Effector memory CD4-positive, alpha-beta T cell (primary cell): Measurements from ENCODE around the gene OLIG2.

Experiments used
- DNase-seq, 3 donors: peaks; one replicate each; pipeline ENCODE4 v3.0.0-alpha.2; 2020
- H3K27ac ChIP-seq: 2 replicates; pipeline ENCODE4 v1.7.0; 2013; ENCODE audit warnings: mild to moderate bottlenecking, low read length, moderate library complexity; ENCODE audit not compliant: insufficient read depth, poor library complexity, severe bottlenecking
- H3K27me3 ChIP-seq: replicated peaks from 2 replicates; pipeline ENCODE4 v1.7.0; 2013; ENCODE audit warnings: mild to moderate bottlenecking, low read length; ENCODE audit not compliant: insufficient read depth, control insufficient read depth, poor library complexity, severe bottlenecking
- H3K36me3 ChIP-seq: 2 replicates; pipeline ENCODE4 v1.7.0; 2013; ENCODE audit warnings: mild to moderate bottlenecking, low read length, moderate library complexity; ENCODE audit not compliant: control insufficient read depth, insufficient read depth
- H3K4me1 ChIP-seq: 2 replicates; pipeline ENCODE4 v1.7.0; 2013; ENCODE audit warnings: low read length, mild to moderate bottlenecking; ENCODE audit not compliant: control insufficient read depth, insufficient read depth, poor library complexity, severe bottlenecking
- H3K4me3 ChIP-seq: 2 replicates; pipeline ENCODE4 v1.7.0; 2013; ENCODE audit warnings: low read length, low read depth, mild to moderate bottlenecking; ENCODE audit not compliant: insufficient read depth, poor library complexity, severe bottlenecking
- H3K9me3 ChIP-seq: 2 replicates; pipeline ENCODE4 v1.7.0; 2013; ENCODE audit warnings: mild to moderate bottlenecking, low read length, moderate library complexity; ENCODE audit not compliant: control insufficient read depth

OLIG2 gene

DNA sequence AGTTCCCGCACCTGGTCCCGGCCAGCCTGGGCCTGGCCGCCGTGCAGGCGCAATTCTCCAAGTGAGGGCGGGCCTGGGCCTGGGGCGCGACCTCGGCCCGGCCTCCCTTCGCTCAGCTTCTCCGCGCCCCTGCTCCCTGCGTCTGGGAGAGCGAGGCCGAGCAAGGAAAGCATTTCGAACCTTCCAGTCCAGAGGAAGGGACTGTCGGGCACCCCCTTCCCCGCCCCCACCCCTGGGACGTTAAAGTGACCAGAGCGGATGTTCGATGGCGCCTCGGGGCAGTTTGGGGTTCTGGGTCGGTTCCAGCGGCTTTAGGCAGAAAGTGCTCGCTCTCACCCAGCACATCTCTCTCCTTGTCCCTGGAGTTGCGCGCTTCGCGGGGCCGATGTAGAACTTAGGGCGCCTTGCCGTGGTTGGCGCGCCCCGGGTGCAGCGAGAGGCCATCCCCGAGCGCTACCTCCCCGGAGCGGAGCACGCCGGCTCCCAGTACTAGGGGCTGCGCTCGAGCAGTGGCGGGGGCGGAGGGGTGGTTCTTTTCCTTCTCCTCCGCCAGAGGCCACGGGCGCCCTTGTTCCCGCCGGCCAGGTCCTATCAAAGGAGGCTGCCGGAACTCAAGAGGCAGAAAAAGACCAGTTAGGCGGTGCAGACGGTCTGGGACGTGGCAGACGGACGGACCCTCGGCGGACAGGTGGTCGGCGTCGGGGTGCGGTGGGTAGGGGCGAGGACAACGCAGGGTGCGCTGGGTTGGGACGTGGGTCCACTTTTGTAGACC is 45.4 kb downstream of the OLIG2 start:
- H3K4me3 ChIP-seq = peak overlapping the region; percentile 52
- no peak for DNase-seq
- no peaks in the 10 kb centered on the region for H3K9me3 ChIP-seq
- peaks cover 39% of the 10 kb centered on the region for H3K27me3 ChIP-seq
- H3K4me1 ChIP-seq = peaks cover 18% of the 10 kb centered on the region
- H3K36me3 ChIP-seq = no peaks in the 10 kb centered on the region
- H3K27ac ChIP-seq = no peak overlapping the region

DNA sequence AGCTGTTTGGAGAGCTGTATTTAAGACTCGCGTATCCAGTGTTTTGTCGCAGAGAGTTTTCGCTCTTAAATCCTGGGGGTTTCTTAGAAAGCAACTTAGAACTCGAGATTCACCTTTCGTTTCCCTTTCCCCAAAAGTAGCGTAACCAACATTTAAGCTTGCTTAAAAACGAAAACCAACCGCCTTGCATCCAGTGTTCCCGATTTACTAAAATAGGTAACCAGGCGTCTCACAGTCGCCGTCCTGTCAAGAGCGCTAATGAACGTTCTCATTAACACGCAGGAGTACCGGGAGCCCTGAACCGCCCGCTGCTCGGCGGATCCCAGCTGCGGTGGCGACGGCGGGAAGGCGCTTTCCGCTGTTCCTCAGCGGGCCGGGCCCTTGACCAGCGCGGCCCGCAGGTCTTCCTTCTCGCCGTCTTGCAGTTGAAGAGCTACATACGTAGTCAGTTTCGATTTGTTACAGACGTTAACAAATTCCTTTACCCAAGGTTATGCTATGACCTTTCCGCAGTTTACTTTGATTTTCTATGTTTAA is 46.1 kb downstream of the OLIG2 start:
- H3K36me3 ChIP-seq = no peaks in the 10 kb centered on the region
- H3K9me3 ChIP-seq = no peaks in the 10 kb centered on the region
- H3K4me3 ChIP-seq = peak overlapping the region; percentile 52
- no peak for DNase-seq
- peaks cover 18% of the 10 kb centered on the region for H3K4me1 ChIP-seq
- H3K27me3 ChIP-seq = peaks cover 39% of the 10 kb centered on the region
- no peak overlapping the region for H3K27ac ChIP-seq

DNA sequence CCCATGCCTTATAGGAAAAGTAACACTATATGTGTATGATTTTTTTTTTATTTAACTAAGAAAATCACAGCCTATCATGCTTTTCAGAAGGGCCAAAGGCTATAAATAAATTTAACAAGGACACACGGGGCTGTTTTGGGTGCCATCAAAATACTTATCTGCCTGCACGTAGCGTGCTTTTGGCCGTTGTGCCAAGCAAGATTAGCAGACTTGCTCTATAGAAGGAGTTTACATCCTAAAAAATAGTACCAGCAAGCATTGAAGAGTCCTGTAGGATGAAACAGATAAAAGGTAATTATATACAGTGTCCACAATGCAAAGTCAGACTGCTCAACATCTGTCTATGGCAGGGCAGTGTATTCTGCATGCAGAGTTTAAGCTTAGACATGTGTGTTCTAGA is 47.9 kb downstream of the OLIG2 start:
- Histone ChIP-seq H3K36me3 (no peaks in the 10 kb centered on the region), H3K27ac (no peak overlapping the region), H3K4me1 (peaks cover 18% of the 10 kb centered on the region), H3K4me3 (no peak overlapping the region), H3K27me3 (peaks cover 33% of the 10 kb centered on the region), H3K9me3 (no peaks in the 10 kb centered on the region)
- no peak for DNase-seq

DNA sequence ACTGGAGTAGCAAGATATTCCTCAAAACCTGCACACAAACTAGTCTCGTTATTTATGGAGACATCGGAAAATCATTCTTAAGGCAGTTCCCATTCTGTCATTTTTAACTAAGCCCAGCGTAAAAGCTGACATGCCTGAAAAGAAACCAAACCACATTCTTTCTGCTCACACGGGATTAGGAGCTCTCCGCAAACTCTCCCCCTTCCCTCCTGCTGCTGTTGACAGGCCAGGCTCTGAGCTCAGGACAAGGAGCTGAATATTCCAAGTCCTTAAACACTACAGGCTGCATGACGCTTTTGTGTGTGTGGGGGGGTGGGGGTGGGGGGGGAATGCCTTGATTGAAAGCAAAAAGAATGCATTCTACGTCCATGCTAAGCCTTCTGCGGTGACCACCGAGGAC is 49.4 kb downstream of the OLIG2 start:
- peaks cover 12% of the 10 kb centered on the region for H3K4me1 ChIP-seq
- DNase-seq = no peak
- H3K9me3 ChIP-seq = no peaks in the 10 kb centered on the region
- H3K27me3 ChIP-seq = peaks cover 22% of the 10 kb centered on the region
- H3K4me3 ChIP-seq = no peak overlapping the region
- no peak overlapping the region for H3K27ac ChIP-seq
- no peaks in the 10 kb centered on the region for H3K36me3 ChIP-seq

DNA sequence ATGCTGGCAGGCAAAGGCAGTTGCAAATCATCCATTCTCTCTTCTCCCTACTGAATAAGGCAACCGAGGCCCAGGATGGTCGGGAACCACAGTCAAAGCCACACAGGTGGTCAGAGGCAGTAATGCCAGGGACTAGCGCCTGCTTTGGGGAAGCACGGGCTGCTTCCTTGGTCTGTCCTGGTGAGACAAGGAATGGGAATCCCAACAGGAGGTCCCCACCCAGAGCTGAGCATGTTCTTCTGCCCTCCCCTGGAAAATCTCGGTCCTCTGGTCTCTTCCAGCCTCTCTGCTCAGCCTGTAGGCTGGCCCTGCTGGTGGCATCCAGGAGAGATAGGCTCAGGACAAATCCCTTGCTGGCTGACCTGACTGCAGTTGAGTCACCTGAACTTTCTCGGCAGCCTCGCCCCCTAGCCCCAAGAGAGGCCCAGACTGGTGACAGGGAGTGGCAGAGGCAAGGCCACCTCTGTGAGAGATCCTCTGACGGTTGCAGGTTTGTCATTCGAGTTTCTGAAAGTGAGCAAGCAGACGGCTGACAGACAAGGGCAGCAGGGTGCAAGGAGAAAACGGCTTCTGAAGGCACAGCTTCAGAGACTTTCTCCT is 50.0 kb downstream of the OLIG2 start:
- no peaks in the 10 kb centered on the region for H3K36me3 ChIP-seq
- H3K27ac ChIP-seq = no peak overlapping the region
- H3K4me3 ChIP-seq = no peak overlapping the region
- no peaks in the 10 kb centered on the region for H3K9me3 ChIP-seq
- peaks cover 9% of the 10 kb centered on the region for H3K4me1 ChIP-seq
- no peak for DNase-seq
- H3K27me3 ChIP-seq = peaks cover 20% of the 10 kb centered on the region

DNA sequence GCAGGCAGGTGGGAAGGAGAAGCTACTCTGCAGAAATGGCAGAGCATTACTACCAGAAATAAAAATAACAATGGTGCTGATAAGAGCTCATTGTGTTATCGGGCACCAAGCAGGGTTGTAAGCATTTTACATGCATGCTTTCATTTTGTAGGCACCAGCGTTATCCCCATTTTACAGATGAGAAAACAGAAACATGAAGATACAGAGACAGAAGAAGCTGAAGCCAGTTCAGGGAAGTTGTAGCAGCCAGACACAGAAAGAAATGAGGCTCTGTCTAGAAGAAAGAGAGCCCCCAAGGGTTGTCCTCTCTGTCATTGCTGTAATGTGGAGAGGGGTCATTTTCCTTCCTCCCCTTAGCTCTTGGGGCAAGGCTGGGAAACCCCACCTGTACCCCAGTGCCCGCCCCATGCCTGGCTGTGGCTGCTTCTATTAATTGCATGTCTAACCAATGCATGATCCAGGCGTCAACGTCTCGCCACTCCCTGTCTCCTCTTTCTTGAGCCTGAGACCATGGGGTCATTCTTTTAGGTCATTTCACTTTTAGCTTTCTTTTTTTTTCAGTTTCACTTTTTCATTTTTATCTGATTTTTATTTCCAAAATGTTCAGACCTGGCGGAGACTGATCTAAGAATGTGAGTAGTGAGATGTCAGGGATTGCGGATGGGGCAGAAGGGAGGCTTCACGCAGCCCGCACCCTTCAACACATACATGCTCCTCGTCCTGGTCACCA is 51.0 kb downstream of the OLIG2 start:
- Histone ChIP-seq H3K27me3 (peaks cover 10% of the 10 kb centered on the region), H3K4me1 (no peaks in the 10 kb centered on the region), H3K4me3 (no peak overlapping the region), H3K9me3 (no peaks in the 10 kb centered on the region), H3K27ac (no peak overlapping the region), H3K36me3 (no peaks in the 10 kb centered on the region)
- no peak for DNase-seq
